Naive thymus-derived CD8-positive, alpha-beta T cell (primary cell): Measurements from ENCODE around the gene BAAT. TPM values are rescaled to one million over a fixed set of nuclear protein-coding genes. Genes with fewer than 3 reads are reported as not detected.
"Not testable (repeated sequence)": the region's sequence is repeated elsewhere in the genome, so short reads cannot be mapped to it uniquely, and the experiment has no call there.

Experiments
- ATAC-seq, 2 donors: fragments of 150-1000 bp; cut with Tn5 transposase in 1 of 2; sonication (Bioruptor Pico), chemical (Tn5 transposase) in 1 of 2; 1 replicate in 1 of 2; 2 replicates in 1 of 2; pipeline ENCODE4 v1.10.0; 2021; ENCODE audit warnings: mild to moderate bottlenecking in 2 of 2, moderate library complexity in 2 of 2
- POLR2A ChIA-PET: fragments of 350-600 bp; sonication (Branson Sonifier 250); formaldehyde crosslinking; loops from one replicate; lab custom pipeline; 2021; ENCODE audit warnings: antibody characterized with exemption; lab: Charles Lee
- DNase-seq, 10 donors: peaks; one replicate each; pipeline versions ENCODE4 v3.0.0 to v3.0.0-alpha.2; 2020 to 2022
- H3K27ac Mint-ChIP-seq, 10 donors: one replicate each; pipeline ENCODE4 v1.8.0; 2020 to 2022; ENCODE audit warnings: mild to moderate bottlenecking in 10 of 10, mixed read lengths in 10 of 10, moderate library complexity in 4 of 10, inconsistent platforms in 1 of 10
- H3K27me3 Mint-ChIP-seq, 5 donors: one replicate each; pipeline ENCODE4 v1.8.0; 2021 to 2022; ENCODE audit warnings: mixed read lengths in 5 of 5
- H3K36me3 Mint-ChIP-seq, 3 donors: one replicate each; pipeline ENCODE4 v1.8.0; 2020 to 2022; ENCODE audit warnings: mixed read lengths in 3 of 3, mild to moderate bottlenecking in 2 of 3, inconsistent platforms in 1 of 3
- H3K4me1 Mint-ChIP-seq, 4 donors: one replicate each; pipeline ENCODE4 v1.8.0; 2021 to 2022; ENCODE audit warnings: mixed read lengths in 4 of 4
- H3K4me3 Mint-ChIP-seq, 10 donors: one replicate each; pipeline ENCODE4 v1.8.0; 2020 to 2022; ENCODE audit warnings: mild to moderate bottlenecking in 10 of 10, mixed read lengths in 10 of 10, moderate library complexity in 6 of 10, inconsistent platforms in 1 of 10
- H3K9me3 Mint-ChIP-seq, 9 donors: one replicate each; pipeline ENCODE4 v1.8.0; 2020 to 2022; ENCODE audit warnings: mixed read lengths in 9 of 9, mild to moderate bottlenecking in 3 of 9, inconsistent platforms in 1 of 9, moderate library complexity in 1 of 9
- polyA plus RNA-seq, 3 donors: library from polyadenylated mRNA; unstranded; fragments of 300-500 nt; fragmentation: Illumina TruSeq; gene quantifications; one replicate each; pipeline ENCODE4 v1.2.3, GENCODE V29; 2021
- total RNA-seq, 8 experiments: library from RNA in 2 of 8; stranded (reverse) in 2 of 8; gene quantifications; one replicate each; pipeline ENCODE4 v1.2.3 and lab custom pipeline; 2021 to 2026

Gene BAAT
- total and polyA plus RNA-seq, 5 experiments from 2014 or later, result not detected

DNA sequence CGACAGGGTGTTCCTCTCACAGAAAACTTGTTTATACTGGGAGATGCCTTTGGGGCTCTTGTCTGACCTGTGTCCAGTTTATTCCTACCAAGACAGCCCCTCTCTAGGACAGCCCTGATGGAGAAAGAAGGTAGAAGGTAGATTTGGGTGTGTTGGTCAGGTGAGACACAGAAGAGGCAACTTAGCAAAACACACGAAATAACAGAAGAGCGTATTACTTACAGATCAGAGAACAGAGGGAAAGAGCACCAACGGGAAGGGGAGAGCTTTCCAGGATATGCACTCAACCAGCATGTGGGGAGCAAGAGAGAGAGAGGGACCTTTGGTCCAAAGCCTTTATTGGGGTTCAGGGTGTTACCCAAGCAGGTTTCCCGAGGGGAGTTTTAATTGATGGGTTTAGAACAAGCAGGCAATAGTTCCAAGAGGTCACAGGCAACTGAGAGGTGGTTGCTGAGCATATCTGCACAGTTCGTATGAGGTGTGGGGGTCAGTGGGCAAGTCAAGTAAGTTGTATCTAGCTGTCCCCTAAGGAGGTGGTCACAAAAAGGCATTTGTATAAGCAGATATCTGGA is 31.8 kb downstream of the BAAT start:
- ATAC-seq (no peak), DNase-seq (no peak)
- H3K27ac Mint-ChIP-seq, result no peak overlapping the region
- peaks cover 5 to 17% (median 14%) of the 10 kb centered on the region in 5 donors for H3K27me3 Mint-ChIP-seq
- peaks cover 0 to 7% (median 0%) of the 10 kb centered on the region in 3 donors for H3K36me3 Mint-ChIP-seq
- POLR2A ChIA-PET, result no interaction called here
- H3K4me3 Mint-ChIP-seq, result no peak overlapping the region
- peaks cover 0 to 7% (median 1%) of the 10 kb centered on the region in 9 donors for H3K9me3 Mint-ChIP-seq
- no peaks in the 10 kb centered on the region for H3K4me1 Mint-ChIP-seq

DNA sequence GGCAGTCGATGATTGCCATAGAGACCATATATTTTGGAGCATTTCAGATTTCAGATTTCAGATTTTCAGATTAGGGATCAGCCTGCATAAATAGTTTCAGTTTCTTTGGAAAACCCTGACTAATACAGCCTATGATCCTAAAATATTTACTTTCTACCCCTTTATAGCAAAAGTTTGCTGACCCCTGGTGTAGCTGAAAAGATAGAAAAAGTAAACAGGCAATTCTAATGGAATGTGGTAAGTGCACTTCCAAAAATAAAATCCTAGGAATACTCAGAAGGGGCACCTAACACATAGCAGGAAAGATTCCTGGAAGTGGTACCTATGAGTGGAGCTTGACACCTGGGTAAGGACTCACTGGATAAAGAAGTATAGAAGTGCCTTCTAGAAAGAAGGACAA is 34.5 kb downstream of the BAAT start:
- Mint-ChIP-seq H3K27me3 (peaks cover 4 to 28% (median 12%) of the 10 kb centered on the region in 5 donors), H3K9me3 (peaks cover 0 to 7% (median 1%) of the 10 kb centered on the region in 9 donors), H3K4me1 (no peaks in the 10 kb centered on the region), H3K27ac (no peak overlapping the region), H3K4me3 (no peak overlapping the region), H3K36me3 (peaks cover 0 to 7% (median 0%) of the 10 kb centered on the region in 3 donors)
- POLR2A ChIA-PET, result no interaction called here
- ATAC-seq (no peak), DNase-seq (no peak)

DNA sequence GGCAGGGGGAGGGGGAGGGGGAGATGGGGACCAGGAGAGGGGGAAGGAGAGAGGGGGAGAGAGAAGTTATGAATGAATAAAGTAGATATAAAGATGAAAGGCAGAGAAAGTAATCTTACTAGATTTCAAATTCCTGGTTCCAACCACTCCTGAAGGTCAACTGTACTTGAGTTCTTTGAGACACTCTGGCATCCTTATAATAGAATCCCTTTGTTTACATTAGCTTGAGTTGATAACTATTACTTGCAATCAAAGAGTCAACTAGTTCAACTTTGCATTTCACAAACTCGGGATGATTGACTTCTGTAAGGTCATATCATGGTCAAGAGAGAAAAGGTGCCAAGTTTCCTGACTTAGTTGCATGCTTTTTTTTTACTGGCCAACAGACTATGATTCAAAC is 42.2 kb downstream of the BAAT start:
- DNase-seq (no peak), ATAC-seq (no peak)
- POLR2A ChIA-PET, result no interaction called here
- Mint-ChIP-seq H3K27ac (no peak overlapping the region), H3K4me1 (no peaks in the 10 kb centered on the region), H3K9me3 (peaks cover 0 to 3% (median 0%) of the 10 kb centered on the region in 9 donors), H3K36me3 (peaks cover 0 to 4% (median 0%) of the 10 kb centered on the region in 3 donors), H3K27me3 (peaks cover 9 to 55% (median 23%) of the 10 kb centered on the region in 5 donors), H3K4me3 (no peak overlapping the region)

DNA sequence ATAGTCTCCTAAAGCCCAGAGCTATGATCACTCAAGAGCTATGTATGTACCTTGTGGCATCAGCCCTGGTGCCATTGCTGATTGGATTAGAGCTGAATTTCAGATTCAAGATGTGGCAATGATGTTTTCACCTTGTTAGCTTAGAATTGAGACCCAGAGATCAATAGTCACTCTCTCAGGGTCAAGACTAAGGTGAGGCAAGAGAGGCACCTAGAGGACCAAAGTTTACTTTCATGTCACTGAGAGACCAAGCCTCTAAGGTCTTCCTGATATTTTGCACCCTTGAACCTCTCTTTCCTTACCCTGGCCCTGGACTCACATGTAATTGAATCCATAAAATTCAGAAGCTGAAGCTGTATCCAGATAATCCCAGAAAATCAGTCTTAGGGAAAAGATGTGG is 42.8 kb downstream of the BAAT start:
- DNase-seq (no peak), ATAC-seq (no peak)
- Mint-ChIP-seq H3K4me3 (no peak overlapping the region), H3K9me3 (peaks cover 0 to 3% (median 0%) of the 10 kb centered on the region in 9 donors), H3K27me3 (peaks cover 9 to 55% (median 20%) of the 10 kb centered on the region in 5 donors), H3K4me1 (no peaks in the 10 kb centered on the region), H3K36me3 (peaks cover 0 to 4% (median 0%) of the 10 kb centered on the region in 3 donors), H3K27ac (no peak overlapping the region)
- POLR2A ChIA-PET, result no interaction called here

DNA sequence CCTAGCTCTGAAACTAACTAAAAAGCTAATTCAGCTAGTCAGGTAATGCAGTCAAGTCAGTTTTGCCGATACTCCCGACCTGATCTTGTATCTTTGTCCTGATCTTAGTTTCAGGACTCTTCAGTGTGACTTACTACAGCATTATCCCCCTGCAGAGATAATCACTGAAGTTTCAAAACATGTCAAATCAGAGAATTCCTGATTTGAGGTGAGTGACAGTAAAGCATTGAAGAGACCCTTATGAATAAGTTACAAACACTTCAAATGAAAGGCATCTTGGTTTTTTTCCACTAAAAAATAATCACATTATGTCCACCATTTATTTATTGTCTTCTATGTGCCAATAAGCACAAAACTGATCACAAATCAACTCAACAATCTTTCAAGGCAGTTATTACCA is 47.6 kb downstream of the BAAT start:
- Mint-ChIP-seq H3K4me3 (no peak overlapping the region), H3K27ac (no peak overlapping the region), H3K27me3 (peaks cover 13 to 38% (median 15%) of the 10 kb centered on the region in 5 donors), H3K9me3 (peaks cover 0 to 3% (median 0%) of the 10 kb centered on the region in 9 donors), H3K36me3 (peaks cover 0 to 4% (median 0%) of the 10 kb centered on the region in 3 donors), H3K4me1 (no peaks in the 10 kb centered on the region)
- ATAC-seq (no peak), DNase-seq (no peak)
- POLR2A ChIA-PET, result no interaction called here

DNA sequence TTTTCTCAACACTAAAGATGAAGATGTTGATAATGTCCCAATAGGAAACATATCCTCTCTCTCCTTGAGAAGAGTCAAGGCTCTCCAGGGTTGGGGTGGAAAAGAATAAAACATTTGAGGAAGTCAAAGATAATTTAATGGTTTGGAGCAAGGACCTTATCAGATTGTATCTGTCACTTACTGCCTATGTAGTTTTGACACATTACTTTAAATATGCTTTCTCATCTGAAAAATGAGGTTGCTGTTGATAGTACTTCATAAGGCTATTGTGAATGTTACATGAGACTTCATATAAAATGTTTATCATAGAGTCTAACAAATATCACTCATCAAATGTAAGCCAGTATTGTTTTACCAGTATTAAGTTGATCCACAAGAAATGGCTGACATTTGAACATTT is 48.7 kb downstream of the BAAT start:
- Mint-ChIP-seq H3K27me3 (peaks cover 9 to 26% (median 11%) of the 10 kb centered on the region in 5 donors), H3K4me3 (no peak overlapping the region), H3K36me3 (no peaks in the 10 kb centered on the region), H3K27ac (no peak overlapping the region), H3K9me3 (peaks cover 0 to 3% (median 0%) of the 10 kb centered on the region in 9 donors), H3K4me1 (no peaks in the 10 kb centered on the region)
- no peak for ATAC-seq
- POLR2A ChIA-PET, result no interaction called here
- DNase-seq, result no peak

DNA sequence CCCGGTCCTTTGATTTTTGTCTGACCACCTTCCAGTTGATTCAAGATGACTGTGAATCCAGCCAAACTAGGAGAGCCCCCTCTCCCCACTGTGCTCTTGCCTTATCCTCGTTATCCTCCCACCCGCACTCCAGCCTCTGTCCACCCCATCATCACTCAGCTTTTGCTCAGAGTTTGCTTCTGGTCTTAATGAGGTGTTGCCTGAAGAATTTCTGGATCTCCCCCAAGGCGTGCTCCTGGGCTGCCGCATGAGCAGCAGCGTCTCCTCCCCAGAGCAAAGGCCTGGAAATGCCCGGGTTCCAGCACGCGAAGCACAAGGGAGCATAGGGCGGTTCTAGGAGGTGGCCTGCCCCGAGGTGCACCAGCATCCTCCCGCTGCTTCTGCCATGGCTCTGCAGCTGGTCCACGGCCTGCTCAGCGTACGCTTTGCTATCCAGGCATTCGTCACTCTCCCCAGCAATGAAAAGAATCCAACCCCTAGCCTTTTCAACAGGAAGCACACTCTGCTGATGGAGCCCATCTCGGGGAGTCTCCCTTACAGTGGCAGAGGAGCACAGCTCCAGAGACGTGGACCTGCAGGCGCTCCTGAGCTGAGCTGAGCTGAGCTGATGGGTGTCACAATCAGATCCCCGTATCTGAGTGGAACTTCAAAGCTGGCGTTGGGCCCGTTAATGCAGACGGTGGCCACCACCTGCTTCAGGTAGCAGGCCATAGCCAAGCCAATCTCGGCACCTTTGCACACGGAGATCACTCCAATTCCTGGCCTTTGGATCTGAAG is 50.7 kb downstream of the BAAT start:
- Mint-ChIP-seq H3K36me3 (no peaks in the 10 kb centered on the region), H3K27ac (no peak overlapping the region), H3K4me3 (no peak overlapping the region), H3K9me3 (peaks cover 0 to 3% (median 0%) of the 10 kb centered on the region in 9 donors), H3K27me3 (peaks cover 7 to 14% (median 7%) of the 10 kb centered on the region in 5 donors), H3K4me1 (no peaks in the 10 kb centered on the region)
- DNase-seq, result no peak
- ATAC-seq, result no peak
- POLR2A ChIA-PET, result no interaction called here

DNA sequence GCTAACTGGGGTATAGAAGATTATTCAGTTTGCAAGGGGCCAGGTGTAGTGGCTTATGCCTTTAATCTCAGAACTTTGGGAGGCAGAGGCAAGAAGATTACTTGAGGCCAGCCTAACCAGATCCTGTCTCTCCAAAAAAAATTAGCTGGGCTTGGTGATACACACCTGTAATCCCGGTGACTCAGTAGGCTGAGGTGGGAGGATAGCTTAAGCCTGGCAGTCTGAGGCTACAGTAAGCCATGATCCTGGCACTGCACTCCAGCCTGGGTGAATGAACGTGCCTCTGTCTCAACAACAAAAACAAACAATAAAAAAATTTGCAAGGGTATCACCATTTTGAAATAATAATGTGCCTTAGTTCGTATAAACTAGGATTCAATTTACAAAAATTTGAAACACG is 51.3 kb downstream of the BAAT start:
- Mint-ChIP-seq H3K36me3 (no peaks in the 10 kb centered on the region), H3K4me3 (no peak overlapping the region), H3K4me1 (no peaks in the 10 kb centered on the region), H3K9me3 (peaks cover 0 to under 1% (median 0%) of the 10 kb centered on the region in 9 donors), H3K27me3 (peaks cover under 1 to 13% (median 6%) of the 10 kb centered on the region in 5 donors), H3K27ac (no peak overlapping the region)
- DNase-seq (no peak), ATAC-seq (no peak)
- POLR2A ChIA-PET, result no interaction called here

DNA sequence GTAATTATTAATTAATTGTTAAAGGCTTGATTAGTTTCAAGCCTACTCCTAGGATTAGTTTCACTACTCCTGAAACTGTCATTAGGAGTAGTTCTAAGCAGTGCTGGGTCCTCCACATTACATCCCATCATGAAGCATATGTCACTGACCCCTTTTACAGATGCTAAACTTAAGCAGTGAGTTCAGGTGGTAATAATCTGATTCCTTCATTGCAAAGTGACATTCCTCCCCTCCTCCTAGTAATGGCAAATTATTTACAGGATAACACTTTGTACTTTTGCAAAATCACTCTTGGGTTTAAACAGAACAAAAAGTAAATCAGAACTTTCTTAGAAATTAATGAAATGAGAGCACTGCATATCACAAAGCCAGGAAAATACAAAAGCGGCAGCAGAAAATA is 52.4 kb downstream of the BAAT start:
- H3K27me3 Mint-ChIP-seq, result peaks cover 3 to 10% (median 8%) of the 10 kb centered on the region in 5 donors
- H3K4me1 Mint-ChIP-seq, result no peaks in the 10 kb centered on the region
- H3K9me3 Mint-ChIP-seq, result peaks cover 0 to 8% (median 3%) of the 10 kb centered on the region in 9 donors
- POLR2A ChIA-PET, result no interaction called here
- no peak for DNase-seq
- H3K36me3 Mint-ChIP-seq, result no peaks in the 10 kb centered on the region
- no peak overlapping the region for H3K27ac Mint-ChIP-seq
- no peak overlapping the region for H3K4me3 Mint-ChIP-seq
- ATAC-seq, result no peak

DNA sequence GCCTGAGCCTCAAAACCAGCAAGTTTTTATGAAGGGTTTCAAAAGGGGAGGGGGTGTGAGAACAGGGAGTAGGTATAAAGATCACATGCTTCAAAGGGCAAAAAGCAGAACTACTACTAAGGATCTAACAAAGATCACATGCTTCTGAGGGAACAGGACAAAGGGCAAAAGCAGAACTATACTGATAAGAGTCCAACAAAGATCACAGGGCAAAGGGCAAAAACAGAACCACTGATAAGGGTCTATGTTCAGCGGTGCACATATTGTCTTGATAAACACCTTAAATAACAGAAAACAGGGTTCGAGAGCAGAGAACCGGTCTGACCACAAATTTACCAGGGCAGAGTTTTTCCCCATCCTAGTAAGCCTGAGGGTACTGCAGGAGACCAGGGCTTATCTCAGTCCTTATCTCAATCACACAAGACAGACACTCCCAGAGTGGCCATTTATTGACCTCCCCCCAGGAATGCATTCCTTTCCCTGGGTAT is 57.3 kb downstream of the BAAT start:
- H3K4me3 Mint-ChIP-seq, H3K27ac Mint-ChIP-seq, H3K36me3 Mint-ChIP-seq, DNase-seq, H3K4me1 Mint-ChIP-seq, ATAC-seq, POLR2A ChIA-PET: not testable (repeated sequence)
- H3K27me3 Mint-ChIP-seq, result peaks cover 8 to 23% (median 10%) of the 10 kb centered on the region in 5 donors
- peaks cover 0 to 13% (median 7%) of the 10 kb centered on the region in 9 donors for H3K9me3 Mint-ChIP-seq

DNA sequence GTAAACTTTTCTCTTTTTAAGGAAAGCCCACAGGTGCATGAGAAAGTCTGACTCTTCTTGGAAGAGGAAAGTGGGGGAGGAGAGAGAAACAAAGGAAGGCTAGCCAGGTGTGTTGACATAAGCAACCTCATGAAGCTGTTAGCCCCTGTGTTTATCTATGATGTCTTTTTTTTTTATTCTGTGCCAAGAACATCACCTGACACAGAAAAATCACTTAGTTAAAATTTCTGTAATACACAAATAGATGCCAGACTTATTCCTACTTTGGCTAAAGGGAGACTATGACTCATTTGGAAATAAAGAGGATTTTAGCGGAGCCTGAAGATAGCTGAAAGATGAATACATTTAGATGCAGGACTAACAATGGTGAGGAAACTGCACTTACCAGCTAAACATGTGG is 58.3 kb downstream of the BAAT start:
- no peaks in the 10 kb centered on the region for H3K36me3 Mint-ChIP-seq
- H3K9me3 Mint-ChIP-seq, result peaks cover 0 to 13% (median 7%) of the 10 kb centered on the region in 9 donors
- POLR2A ChIA-PET, result no interaction called here
- no peaks in the 10 kb centered on the region for H3K4me1 Mint-ChIP-seq
- no peak overlapping the region for H3K4me3 Mint-ChIP-seq
- no peak for DNase-seq
- H3K27me3 Mint-ChIP-seq, result peaks cover 7 to 26% (median 9%) of the 10 kb centered on the region in 5 donors
- no peak overlapping the region for H3K27ac Mint-ChIP-seq
- no peak for ATAC-seq

DNA sequence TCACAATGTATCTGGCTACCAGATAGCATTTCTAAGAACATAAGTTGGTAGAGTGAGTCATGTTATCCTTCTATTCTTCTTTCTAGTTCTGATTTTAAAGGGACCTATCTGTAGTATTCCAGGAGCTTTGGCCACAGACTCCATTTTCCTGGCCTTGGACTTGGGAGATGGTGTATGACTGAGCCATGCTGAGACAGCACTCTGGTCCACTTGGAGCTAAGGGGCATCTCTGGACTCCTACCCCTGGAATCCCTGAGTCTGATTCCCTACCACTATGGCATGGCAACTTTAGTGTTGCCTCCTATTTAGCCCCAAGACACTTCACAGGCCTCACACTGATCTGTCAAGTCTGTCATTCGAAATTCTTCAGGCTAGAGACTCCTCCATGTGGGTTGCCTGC is 58.8 kb downstream of the BAAT start:
- H3K4me3 Mint-ChIP-seq, result no peak overlapping the region
- POLR2A ChIA-PET, result no interaction called here
- DNase-seq (no peak), ATAC-seq (no peak)
- H3K27ac Mint-ChIP-seq, result no peak overlapping the region
- H3K27me3 Mint-ChIP-seq, result peaks cover 7 to 26% (median 13%) of the 10 kb centered on the region in 5 donors
- no peaks in the 10 kb centered on the region for H3K4me1 Mint-ChIP-seq
- H3K36me3 Mint-ChIP-seq, result no peaks in the 10 kb centered on the region
- H3K9me3 Mint-ChIP-seq, result peaks cover 0 to 13% (median 7%) of the 10 kb centered on the region in 9 donors

DNA sequence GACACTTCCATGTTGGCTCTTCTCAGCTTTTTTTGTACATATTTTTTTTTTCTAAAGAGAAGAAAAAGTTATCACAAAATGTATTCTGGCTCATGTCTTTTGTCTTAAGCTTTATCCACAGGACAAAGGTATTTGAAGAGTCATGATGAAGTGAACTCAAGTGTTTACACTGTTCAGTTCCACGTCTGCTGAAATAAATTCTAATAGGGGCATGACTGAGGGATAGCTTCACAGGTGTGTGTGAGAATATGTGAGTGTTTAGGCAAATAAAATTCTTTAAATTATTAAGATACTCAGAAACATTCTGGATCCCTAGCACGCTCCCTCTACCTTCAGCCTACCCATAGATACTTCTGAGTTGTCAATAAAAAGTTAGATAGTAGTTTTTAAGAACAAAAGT is 59.8 kb downstream of the BAAT start:
- H3K27ac Mint-ChIP-seq, result no peak overlapping the region
- POLR2A ChIA-PET, result no interaction called here
- H3K4me3 Mint-ChIP-seq, result no peak overlapping the region
- ATAC-seq (no peak), DNase-seq (no peak)
- H3K27me3 Mint-ChIP-seq, result peaks cover 8 to 29% (median 15%) of the 10 kb centered on the region in 5 donors
- H3K9me3 Mint-ChIP-seq, result peaks cover 0 to 13% (median 7%) of the 10 kb centered on the region in 9 donors
- no peaks in the 10 kb centered on the region for H3K36me3 Mint-ChIP-seq
- no peaks in the 10 kb centered on the region for H3K4me1 Mint-ChIP-seq
